ENCODE results near the gene FUCA1.

- no peak for TF ChIP-seq CTCF (IDR thresholded peaks at IDR 0.05)
- no peak for TF ChIP-seq POLR2A (IDR thresholded peaks at IDR 0.05)
Observed at GRCh38 chr1:23899070-23899469, 31.0 kb upstream of the FUCA1 start.
